ENCODE data around the gene CELSR1.

DNA sequence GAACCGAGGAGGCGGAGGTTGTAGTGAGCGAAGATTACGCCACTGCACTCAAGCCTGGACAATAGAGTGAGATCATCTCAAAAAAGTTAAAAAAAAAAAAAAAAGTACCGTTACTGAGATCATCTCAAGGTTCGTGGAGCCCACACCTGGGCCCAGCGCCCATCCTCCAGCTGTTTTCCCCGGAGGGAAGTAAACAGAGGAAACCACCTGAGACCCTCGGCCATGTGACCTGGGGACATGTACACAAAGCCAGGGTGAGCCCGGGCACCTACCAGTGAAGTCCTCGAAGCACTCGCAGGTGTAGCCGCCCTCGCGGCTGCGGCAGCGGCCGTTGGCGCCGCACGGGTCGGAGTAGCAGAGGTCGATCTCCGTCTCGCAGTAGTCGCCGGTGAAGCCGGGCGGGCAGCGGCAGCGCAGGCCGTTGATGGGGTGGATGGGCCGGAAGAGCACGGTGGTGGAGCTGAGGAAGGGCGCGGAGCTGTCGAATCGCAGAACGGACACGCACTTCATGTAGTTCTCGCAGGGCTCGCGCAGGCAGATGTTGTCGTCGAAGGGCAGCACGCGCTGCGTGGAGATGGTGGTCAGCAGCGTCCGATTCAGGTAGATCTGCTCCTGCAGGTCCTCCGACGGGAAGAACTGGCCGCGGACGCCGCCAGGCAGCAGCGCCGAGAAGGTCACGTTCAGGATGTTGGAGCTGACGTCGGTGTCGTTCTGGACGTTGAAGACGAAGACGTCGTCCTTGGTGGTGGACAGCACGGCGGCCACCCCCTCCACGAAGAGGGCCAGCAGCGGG, 73.8 kb downstream of the CELSR1 start:
- TF ChIP-seq, protein P1, sequence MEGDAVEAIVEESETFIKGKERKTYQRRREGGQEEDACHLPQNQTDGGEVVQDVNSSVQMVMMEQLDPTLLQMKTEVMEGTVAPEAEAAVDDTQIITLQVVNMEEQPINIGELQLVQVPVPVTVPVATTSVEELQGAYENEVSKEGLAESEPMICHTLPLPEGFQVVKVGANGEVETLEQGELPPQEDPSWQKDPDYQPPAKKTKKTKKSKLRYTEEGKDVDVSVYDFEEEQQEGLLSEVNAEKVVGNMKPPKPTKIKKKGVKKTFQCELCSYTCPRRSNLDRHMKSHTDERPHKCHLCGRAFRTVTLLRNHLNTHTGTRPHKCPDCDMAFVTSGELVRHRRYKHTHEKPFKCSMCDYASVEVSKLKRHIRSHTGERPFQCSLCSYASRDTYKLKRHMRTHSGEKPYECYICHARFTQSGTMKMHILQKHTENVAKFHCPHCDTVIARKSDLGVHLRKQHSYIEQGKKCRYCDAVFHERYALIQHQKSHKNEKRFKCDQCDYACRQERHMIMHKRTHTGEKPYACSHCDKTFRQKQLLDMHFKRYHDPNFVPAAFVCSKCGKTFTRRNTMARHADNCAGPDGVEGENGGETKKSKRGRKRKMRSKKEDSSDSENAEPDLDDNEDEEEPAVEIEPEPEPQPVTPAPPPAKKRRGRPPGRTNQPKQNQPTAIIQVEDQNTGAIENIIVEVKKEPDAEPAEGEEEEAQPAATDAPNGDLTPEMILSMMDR (IDR thresholded peaks at IDR 0.05), result no peak
- TF ChIP-seq POLR2A (IDR thresholded peaks at IDR 0.05), result no peak
- TF ChIP-seq POLR2AphosphoS5 (IDR thresholded peaks at IDR 0.05; ENCODE audit: insufficient read depth in 1 of 2, low read depth in 1 of 2), result no peak

All from vagina (tissue), 2 donors.